DND-41 (cell line): ENCODE results near the gene CEMIP2.

Experiments
- EZH2 ChIP-seq: IDR thresholded peaks from 3 replicates; pipeline ENCODE4 v1.6.1; 2012; ENCODE audit warnings: borderline replicate concordance, low read depth, mild to moderate bottlenecking, moderate library complexity, low read length, inconsistent platforms; ENCODE audit not compliant: severe bottlenecking
- TF ChIP-seq, protein P1 (sequence below): IDR thresholded peaks from 2 replicates; pipeline ENCODE4 v1.5.1; 2012; ENCODE audit warnings: borderline replicate concordance, low read length, moderate library complexity, mild to moderate bottlenecking; ENCODE audit not compliant: poor library complexity, severe bottlenecking; ENCODE audit errors: extremely low read depth

DNA sequence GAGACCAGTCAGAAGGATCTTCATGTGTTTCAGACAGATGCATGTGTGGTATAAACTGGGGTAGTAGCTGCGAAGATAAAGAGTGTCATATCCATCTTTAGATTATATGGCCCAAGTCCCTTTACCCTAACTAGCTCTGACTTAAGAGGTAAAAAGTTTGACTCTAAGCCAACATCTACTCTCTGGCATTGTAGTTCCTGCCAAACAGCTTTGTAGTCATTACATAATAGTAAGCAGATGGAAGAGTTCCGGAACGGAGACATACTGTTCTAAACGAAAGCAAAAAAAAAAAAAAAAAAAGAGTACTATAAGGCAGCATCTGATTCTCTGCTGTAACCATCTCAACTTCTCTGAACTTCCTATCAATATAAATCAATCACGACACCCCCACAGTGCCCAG, 48.8 kb downstream of the CEMIP2 start:
- TF ChIP-seq, protein P1, sequence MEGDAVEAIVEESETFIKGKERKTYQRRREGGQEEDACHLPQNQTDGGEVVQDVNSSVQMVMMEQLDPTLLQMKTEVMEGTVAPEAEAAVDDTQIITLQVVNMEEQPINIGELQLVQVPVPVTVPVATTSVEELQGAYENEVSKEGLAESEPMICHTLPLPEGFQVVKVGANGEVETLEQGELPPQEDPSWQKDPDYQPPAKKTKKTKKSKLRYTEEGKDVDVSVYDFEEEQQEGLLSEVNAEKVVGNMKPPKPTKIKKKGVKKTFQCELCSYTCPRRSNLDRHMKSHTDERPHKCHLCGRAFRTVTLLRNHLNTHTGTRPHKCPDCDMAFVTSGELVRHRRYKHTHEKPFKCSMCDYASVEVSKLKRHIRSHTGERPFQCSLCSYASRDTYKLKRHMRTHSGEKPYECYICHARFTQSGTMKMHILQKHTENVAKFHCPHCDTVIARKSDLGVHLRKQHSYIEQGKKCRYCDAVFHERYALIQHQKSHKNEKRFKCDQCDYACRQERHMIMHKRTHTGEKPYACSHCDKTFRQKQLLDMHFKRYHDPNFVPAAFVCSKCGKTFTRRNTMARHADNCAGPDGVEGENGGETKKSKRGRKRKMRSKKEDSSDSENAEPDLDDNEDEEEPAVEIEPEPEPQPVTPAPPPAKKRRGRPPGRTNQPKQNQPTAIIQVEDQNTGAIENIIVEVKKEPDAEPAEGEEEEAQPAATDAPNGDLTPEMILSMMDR: no peak
- no peak for TF ChIP-seq EZH2
